NCI-H2227 (cell line): Measurements from ENCODE around the gene TSPAN1.

Source experiments
- DNase-seq: peaks from one replicate; lab custom pipeline; 2025; ENCODE audit not compliant: unreplicated experiment; lab: John Stamatoyannopoulos, UW

The TSPAN1 gene

DNA sequence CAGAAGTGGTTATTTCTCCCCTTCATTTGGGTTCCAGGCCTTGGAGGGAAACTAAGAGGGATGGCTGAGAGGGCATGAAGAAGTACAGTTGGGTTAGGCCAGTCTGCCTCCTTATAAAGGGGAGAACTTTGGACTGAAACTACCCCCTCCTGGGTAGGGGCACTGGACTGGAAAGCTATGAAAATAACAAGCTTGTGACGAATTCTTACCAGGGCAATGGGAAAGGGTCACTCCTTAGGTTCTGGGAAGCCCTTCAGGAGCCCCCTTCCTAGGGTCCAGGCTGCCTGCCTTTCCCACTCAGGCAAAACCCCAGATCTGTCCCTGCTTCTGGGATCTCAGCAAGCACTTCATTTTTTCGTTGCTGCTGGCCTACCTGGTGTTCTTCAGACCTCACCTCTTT is 11.2 kb downstream of the TSPAN1 start:
- DNase-seq = no peak

DNA sequence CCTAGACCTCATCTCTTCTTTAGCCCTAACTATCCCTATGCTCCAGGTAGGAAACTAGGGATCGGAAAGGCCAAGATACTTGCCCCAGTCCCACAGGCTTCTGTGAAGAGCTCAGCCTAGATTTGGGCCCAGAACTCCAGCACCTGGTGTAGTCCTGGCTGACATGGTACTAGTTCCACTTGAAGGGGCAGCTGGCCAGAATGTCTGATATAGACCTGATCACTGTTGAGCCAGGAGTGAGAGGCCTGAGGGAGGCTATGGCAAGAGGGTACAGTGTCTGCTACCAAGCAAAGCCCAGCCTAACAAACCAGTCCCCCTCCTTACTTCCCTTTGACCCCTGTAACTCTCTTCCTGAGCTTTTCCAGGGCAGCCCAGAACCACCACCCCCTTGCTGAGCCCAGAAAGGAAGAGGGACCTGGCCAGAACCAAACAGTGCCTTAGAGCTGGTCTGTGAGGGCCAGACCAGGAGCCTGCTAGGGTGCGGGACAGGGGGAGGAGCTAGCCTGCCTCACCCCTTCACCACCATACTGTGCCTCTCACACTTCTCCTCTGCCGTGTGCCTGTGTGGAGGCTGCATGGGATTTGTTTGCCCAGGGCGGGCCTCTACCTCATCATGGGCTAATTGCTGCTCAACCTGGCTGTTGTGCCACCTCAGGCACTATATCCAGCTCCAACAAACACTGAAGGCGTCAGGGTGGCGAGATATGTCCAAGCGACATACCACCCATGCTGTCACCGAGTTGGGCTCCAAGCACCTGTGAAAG is 12.4 kb downstream of the TSPAN1 start:
- DNase-seq = no peak

DNA sequence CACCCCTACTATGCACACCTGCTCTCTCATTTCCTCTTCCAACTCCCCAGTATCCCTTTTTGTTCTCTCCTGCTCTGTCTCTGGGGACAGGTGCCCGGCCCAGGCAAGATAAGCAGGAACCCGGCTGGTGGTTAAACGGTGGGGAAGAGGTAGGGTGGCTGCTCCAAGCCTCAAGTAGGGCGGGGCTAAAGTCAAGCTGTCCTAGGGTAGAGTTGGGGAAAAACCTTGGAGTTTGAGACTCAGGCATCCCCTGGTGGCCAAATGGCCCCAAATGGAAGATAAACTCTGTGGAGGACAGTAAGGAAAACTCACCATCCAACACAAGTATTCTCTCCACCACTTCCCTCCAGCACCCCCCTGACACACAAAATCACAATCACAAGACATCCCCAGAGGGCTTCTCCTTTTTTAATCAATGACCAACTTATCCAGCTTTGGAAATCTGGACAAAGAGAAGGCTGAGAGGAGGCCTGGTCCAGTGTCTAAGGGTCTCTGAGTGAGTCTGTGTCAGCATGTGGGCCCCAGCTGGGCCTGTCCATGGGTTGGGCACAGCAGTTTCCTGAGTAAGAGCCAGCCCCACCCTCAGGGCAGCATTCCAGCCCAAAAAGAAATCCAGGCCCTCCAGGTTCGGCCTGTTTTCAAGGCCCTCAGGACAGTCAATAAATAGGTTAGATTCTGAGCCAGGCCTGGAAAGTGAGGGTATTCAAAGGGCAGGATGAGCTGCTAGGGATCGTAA is 13.6 kb downstream of the TSPAN1 start:
- no peak for DNase-seq

DNA sequence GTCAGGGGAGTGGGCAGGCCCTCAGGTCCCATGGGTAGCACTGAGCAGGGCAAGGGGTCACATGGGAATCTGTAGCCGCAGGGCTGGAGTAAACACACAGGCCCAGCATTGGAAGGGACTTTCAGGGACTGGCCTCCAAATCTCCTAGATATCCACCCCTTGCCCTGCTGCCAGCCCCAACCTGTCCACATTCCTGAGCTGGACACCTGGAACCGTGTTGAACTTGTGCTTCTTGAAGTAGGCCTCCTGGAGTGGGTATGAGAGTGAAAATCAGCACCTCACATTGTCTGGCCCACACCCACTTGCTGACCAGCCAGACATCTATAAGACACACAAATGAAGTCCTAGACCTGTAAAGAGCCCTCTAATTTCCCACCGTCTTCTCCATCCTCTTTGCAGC is 15.7 kb downstream of the TSPAN1 start:
- no peak for DNase-seq

DNA sequence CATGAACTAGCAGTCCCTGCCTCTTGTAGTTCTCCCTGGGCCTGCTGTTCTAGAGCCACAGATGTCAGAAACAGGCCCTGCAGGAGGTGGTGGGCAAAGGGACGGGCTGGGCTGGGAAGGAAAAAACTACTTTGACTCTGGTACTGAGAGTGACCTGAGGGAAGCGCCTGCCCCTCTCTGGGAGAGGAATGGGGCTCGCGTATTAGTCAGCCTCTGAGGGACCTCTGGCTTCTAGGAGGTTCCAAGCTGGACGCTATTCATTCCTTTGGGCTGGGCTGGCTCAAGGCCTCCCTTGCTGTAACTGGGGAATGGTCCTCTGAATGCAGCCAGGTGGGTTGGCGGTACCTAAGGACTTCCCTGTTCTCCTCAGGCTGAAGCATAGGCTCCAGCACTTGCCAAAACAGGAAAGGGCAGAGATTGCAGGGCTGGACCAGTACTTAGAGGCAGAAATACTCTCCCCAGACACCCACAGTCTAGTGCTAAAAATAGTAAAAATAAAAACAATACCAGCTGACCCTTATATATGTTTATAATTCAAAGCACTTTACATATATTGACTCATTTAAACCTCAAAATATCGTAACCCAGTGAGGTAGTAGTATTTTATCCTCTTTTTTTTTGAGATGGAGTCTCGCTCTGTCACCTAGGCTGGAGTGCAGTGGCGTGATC is 16.3 kb downstream of the TSPAN1 start:
- DNase-seq = no peak

DNA sequence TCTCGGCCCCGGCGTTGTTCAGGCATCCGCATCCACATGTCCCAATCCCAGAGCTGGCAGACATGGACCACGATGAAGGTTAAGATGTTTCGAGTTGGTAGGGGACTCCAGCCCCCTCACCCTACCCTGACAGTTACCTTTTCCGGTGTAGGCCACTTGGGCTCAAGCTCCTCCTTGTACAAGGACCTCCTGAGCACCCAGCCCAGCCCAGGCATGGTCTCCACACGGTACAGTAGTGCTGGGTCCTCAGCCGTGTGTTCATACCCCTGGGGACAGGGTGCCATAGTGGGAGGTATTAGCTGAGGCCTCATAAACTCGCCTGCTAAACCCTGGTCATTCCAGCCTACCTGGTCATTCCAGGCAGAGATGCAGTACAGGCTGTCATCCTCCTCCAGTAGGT is 17.3 kb downstream of the TSPAN1 start:
- no peak for DNase-seq

DNA sequence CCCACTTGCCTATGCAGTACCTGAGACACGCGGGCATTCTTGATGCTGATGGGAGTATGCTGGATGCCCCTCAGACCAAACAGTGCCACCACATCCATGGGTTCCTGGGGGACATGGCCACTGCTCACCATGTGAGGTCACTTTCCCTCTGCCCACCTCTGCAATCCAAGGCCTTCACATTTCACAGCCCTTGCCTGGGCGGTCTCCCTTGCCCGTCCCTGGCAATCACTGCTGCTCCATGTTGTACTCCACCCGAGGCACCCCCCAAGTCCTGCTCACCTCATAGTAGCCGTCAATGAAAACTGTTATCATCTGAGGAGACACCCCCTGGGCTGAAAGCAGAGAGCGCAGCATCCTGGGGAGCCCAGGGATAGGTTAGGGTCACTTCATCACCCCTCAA is 18.4 kb downstream of the TSPAN1 start:
- no peak for DNase-seq

DNA sequence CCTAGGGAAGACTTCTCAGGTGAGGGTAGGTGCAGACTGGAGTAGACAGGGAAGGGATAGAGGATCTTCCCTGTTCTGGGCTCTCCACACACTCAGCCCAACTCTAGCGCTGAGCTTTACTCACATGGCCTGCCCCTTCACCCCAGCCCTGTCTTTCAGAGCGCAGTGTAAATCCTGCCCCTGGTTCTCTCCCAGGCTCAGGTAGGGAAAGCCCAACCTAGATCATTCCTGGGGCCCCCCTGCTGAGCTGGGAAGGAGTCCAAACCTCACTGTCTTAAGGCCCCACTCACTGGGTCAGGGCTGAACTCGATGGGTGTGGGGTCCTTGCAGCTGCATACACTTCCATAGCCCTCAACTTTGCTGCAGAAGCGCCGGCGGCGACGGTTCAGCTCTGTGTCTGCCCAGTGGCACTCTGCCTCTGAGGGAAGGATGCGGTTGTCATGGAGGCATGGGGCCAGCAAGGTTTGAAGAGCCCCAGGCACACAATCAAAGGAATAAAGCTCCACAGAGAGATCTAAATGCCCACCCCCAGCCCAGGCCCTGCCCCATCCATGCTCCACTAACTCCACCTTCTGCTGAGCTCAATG is 19.2 kb downstream of the TSPAN1 start:
- DNase-seq = no peak

DNA sequence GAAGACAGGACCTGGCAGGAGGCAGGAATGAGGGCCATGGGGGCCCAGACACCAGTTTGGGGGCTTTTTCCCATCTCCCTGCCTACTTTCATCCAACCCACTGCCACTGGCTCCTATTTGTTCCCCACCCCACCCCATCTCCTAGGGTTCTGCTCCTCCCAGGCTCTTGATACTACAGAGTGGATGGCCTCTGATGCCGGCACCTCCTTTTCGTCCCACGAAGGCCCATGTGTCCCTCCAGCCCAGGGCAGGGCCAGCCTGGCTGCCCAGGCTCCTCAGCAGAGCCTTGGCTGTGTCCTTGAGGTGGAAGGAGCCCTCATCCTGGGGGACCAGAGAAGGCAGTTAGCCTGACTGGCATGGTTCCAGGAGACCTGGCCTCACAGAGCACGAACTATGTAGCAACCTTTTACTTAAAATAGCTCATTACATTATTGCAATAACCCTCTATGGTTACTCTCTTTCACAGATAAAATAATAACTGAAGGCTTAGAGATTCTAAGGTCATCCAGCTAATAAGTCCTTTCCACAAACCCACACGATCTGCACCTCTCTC is 19.8 kb downstream of the TSPAN1 start:
- no peak for DNase-seq

DNA sequence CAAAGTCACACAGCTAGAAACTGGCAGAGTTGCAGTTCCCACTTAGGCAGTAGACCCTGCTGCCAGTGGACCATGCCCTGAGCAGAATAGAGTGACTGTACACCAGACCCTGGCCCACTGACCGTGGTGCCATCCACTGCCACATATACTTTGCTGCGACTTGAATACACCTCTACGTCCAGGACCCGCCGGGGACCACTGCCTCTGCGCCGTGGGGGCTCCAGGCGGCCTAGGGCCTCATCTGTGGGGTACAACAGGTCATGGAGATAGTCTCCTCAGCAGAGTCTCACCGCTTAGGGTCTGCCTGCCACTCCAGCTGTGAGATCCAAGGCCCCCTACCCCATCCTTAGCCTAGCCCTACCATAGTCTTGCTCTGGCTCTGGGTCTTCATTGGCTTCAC is 21.7 kb downstream of the TSPAN1 start:
- DNase-seq = no peak

DNA sequence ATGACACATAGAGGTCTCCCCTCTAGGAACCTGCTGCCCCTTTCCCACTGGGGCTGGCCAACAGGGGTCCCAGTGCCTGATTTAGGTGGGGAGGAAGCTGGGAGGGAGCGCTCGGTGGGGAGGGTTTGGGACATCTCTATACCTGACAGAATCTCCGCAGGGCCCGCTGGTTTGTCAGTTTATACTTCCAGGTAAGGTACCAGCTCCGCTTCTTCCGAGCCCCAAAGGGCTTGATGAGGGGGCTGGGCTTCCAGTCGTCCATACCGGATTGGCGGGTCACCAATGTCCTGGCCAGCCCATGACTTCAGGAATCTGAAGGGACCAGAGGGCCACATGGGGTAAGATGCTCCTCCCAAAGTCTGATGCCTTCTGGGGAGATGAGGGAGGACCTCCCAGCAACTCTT is 22.7 kb downstream of the TSPAN1 start:
- DNase-seq = peak; percentile 32

DNA sequence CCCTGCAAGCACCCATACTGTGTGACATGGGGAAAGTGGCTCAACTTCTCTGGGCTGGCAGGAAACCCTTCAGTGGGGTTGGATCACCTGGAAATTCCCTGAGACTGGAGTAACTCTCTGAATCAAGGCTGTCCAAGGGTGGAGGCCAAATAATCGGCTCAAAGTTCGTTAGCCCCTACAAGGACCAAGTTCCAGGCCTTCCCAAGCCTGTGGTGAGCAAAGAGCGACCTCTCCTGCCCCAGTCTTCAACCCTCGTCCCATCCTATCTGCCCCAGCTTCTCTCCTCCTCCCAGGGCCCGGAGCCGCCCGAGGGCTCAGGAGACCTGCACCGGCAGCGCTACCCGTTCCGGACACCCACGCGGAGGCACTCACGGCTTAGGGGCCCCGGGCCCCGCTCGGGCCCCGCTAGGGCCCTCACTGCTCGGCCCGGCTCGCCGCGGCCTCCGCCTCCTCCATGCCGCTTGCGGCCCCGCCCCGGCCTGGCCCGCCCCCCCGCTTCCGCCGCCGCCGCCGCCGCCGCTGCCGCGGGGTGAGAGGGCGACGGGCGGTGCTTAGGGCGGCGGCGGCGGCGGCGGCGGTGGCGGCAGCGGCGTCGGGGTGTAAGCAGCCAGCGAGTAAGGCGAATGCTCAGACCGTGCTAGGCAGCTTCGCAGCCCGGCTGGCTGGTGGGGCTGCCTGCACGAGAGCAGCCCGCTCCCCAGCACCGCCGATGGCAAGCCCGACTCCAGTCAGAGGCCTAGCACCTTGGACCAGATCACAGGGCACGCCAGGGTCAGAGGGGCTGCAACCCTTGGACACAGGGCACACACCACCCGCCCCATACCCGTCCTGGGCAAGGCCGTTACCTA is 23.3 kb downstream of the TSPAN1 start, which contains the start of gene POMGNT1:
TSS of gene POMGNT1 (minus strand) at position 471 of the 848 bp plus-strand sequence. CDS start 613 bp downstream, outside the sequence.
- peak; percentile 82 for DNase-seq

DNA sequence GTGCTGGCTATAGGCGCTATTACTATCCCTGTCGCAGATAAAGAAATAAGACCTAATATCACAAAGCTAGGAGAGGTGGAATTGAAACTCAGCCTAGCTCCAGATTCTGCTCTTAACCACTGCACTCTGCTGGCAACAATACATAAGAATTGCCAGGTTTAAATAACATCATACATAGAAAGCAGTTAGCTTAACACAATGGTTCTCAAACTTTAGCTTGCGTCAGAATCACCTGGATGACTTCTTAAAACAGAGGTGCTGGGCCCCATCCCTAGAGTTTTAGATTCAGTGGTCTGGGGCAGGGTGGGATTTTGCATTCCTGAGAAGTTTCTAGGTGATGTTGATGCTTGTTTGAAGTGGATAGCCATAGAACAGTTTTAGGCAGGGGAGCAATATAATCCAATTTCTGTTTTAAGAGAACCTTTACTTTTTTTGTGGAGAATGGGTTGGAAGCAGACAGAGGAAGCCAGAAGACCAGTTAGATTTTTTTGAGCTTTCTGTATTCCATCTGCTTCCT is 24.4 kb downstream of the TSPAN1 start:
- DNase-seq = no peak

DNA sequence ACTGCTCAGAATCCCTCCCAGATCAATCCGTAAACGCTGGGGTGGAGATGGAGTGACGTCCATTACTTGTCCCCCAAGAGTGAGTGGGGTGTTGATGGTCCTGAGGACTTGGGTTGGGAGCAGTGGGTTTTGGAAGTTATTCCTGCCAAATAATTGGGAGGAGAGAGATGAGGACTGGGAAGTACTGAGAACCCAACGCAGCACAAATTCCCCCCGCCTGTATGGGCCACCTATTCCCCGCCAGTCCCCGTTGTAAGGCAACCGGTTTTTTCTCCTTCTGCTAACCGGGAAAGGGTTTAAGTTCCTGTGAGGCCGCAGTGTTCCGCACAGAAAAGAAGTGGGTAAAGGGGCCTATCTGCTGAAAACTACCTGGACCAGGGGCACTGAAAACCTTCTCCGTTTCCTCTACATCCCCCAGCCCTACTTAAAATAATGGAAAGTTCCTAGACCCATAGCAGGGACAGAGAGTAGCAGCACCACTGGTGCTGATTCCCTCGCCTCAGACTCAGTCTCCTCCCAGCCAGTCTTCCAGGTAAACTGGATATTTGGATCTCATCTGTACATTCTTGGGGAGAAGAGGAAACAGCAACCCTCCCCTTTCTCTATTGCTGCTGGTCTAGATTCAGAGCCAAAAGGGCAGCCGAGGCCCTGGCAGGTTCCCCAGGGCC is 29.0 kb downstream of the TSPAN1 start:
- no peak for DNase-seq

DNA sequence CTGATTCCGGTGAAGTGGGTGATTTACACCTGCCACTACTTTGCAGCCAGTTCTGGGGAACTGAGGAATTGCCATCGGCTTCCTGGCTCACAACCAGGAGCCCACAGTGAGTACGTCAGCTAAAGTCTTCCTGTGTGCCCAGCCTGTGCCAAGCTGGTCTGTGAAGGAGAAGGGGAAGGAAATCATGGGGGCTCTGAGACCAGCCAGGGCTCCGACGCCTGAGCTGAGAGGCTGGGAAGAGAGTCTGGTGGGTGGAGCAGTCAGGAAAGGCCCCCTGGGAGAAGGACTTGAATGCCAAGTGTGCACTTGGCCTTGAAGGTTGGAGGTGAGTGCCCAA is 29.5 kb downstream of the TSPAN1 start:
- no peak for DNase-seq

DNA sequence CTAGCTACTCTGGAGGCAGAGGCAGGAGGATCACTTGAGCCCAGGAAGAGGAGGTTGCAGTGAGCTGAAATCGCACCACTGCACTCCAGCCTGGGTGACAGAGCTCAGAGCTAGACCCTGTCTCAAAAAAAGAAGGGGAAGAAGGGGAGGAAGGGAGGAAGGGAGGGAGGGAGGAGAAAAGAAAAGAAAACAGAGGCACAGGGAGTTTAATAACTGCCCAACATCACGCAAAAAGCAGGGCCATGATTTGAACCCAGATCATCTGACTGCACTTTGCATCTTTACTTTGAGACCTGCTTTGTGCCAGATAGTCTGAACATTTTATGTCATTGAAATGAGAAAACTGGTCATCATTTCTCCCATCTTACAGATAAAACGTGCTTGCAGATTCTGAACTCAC is 30.3 kb downstream of the TSPAN1 start:
- no peak for DNase-seq

DNA sequence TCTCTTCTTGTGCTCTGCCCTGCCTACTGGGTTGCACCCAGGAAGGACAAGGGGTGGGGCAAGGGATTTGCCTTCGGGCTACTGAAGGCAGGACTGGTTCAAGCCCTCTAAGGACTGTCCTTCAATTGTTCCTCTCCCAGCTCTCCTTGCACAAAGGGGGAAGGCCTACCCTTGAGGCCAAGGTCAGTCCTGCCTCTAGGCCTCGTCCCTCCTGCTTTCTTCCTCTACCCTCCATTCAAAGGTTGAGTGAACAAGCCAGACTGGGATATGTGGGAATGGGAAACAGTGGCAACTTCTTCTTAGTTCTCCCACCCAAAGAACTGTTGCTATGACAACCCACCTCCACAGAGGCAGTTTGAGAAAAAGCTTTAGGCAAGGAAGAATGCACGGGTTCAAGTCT is 30.9 kb downstream of the TSPAN1 start:
- DNase-seq = no peak

DNA sequence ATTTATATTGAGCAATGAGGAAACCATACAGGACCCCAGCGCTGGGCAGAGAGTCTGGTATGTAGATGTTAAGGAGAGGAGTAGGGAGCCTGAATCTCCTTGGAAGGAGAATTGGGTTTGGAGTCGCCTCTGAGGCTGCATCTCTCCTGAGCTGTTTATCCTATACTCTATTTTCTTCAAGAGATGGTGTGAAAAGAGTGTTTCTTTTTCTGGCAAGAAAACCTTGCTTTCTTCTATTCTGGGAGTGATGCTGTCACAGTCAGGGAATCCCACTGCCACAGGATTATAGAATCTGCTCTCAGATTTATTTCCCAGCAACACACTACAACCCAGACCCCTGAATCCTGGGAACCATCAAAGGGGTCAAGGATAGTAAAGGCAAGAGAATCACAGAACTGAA is 31.5 kb downstream of the TSPAN1 start:
- DNase-seq = no peak

DNA sequence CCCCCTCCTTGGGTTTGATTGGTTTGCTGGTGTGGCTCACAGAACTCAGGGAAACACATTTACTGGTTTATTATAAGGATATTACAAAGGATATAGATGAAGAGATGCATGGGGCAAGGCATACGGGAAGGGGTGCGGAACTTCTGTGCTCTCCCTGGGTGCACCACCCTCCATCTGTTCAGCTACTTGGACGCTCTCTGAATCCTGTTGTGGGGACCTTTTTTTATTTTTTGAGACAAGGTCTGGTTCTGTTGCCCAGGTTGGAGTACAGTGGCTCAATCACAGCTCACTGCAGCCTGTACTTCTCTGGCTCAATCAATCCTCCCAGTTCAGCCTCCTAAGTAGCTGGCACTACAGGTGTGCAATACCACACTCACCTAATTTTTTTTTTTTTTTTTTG is 35.7 kb downstream of the TSPAN1 start:
- no peak for DNase-seq

DNA sequence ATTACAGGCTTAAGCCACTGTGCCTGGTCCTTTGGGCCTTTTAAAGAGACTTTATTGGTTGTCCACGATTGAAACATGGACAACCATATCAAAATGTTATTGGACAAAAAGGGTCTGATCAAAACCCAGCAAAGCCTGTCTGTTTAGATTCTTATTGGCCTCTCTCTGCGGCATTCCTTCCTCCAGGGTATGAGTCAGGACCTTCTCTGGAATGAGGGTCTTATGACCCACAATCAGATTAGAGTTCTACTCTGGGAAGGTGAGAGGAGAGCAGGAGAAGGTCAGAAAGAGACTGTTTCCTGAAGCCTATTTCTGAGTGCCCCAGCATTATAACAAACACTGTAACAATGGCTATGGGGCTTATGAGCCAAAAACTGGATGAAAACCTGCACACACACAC is 36.2 kb downstream of the TSPAN1 start:
- DNase-seq = no peak
